Dermis blood vessel endothelial cell (primary cell): ENCODE results near the gene FBRS. TPM values are rescaled to one million over a fixed set of nuclear protein-coding genes. Genes with fewer than 3 reads are reported as not detected.
"Not testable (repeated sequence)": the region's sequence is repeated elsewhere in the genome, so short reads cannot be mapped to it uniquely, and the experiment has no call there.

Experiments
- DNase-seq: peaks from one replicate; pipeline ENCODE4 v3.0.0; 2010
- total RNA-seq: library from RNA; depleted of rRNA; stranded (reverse); fragments of >200 nt; gene quantifications from 2 replicates; pipeline ENCODE4 v1.2.3, GENCODE V29; 2014

FBRS gene
- total RNA-seq, 1 donor from 2014 or later, result 20.6 TPM

- no peak for DNase-seq
Measured at GRCh38 chr16:30665155-30665829, 7.1 kb downstream of the FBRS start.

- peak; percentile 20 for DNase-seq
Measured at GRCh38 chr16:30665830-30666190, 7.6 kb downstream of the FBRS start.

- no peak for DNase-seq
Measured at GRCh38 chr16:30666681-30667080, 8.4 kb downstream of the FBRS start.

- DNase-seq, result no peak
Measured at GRCh38 chr16:30667361-30667905, 9.2 kb downstream of the FBRS start.

- DNase-seq, result no peak
Measured at GRCh38 chr16:30668393-30668792, 10.2 kb downstream of the FBRS start.

GRCh38 chr16:30669026-30669902, 11.0 kb downstream of the FBRS start:
- DNase-seq, result no peak

- DNase-seq, result no peak
Measured at GRCh38 chr16:30669903-30670824, 11.9 kb downstream of the FBRS start.

- no peak for DNase-seq
Measured at GRCh38 chr16:30675143-30675542, 16.9 kb downstream of the FBRS start.

GRCh38 chr16:30677931-30678585, 19.8 kb downstream of the FBRS start:
- DNase-seq, result no peak

GRCh38 chr16:30678586-30678970, 20.3 kb downstream of the FBRS start:
- no peak for DNase-seq

GRCh38 chr16:30680326-30680725, 22.1 kb downstream of the FBRS start:
- no peak for DNase-seq

- DNase-seq, result no peak
Measured at GRCh38 chr16:30688701-30689100, 30.5 kb downstream of the FBRS start.

GRCh38 chr16:30691907-30692306, 33.7 kb downstream of the FBRS start:
- DNase-seq, result no peak

- DNase-seq, result no peak
Measured at GRCh38 chr16:30692396-30693064, 34.3 kb downstream of the FBRS start.

- peak; percentile 53 for DNase-seq
Measured at GRCh38 chr16:30694926-30695693, 36.9 kb downstream of the FBRS start.

- not testable (repeated sequence) for DNase-seq
Measured at GRCh38 chr16:30696646-30697045, 38.4 kb downstream of the FBRS start.

- no peak for DNase-seq
Measured at GRCh38 chr16:30697264-30698138, 39.3 kb downstream of the FBRS start.

GRCh38 chr16:30698139-30698815, 40.0 kb downstream of the FBRS start:
- DNase-seq, result peak; percentile 98
